GM19043 (cell line): ENCODE data around the gene ZNF385C.
A peak's percentile ranks its signal among the peaks of the same experiment; 100 is the strongest.
"Not testable (repeated sequence)": the region's sequence is repeated elsewhere in the genome, so short reads cannot be mapped to it uniquely, and the experiment has no call there.

Experiments used
- ATAC-seq: cut with Tn5 transposase; IDR thresholded peaks from one replicate; pipeline ENCODE4 v1.9.1; 2021; ENCODE audit warnings: low read depth; ENCODE audit not compliant: unreplicated experiment

Gene ZNF385C, protein sequence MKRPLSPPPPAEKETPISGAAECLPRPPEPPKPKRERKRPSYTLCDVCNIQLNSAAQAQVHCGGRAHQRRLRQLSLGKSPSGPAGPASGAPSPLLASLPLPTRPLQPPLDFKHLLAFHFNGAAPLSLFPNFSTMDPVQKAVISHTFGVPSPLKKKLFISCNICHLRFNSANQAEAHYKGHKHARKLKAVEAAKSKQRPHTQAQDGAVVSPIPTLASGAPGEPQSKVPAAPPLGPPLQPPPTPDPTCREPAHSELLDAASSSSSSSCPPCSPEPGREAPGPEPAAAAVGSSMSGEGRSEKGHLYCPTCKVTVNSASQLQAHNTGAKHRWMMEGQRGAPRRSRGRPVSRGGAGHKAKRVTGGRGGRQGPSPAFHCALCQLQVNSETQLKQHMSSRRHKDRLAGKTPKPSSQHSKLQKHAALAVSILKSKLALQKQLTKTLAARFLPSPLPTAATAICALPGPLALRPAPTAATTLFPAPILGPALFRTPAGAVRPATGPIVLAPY

DNA sequence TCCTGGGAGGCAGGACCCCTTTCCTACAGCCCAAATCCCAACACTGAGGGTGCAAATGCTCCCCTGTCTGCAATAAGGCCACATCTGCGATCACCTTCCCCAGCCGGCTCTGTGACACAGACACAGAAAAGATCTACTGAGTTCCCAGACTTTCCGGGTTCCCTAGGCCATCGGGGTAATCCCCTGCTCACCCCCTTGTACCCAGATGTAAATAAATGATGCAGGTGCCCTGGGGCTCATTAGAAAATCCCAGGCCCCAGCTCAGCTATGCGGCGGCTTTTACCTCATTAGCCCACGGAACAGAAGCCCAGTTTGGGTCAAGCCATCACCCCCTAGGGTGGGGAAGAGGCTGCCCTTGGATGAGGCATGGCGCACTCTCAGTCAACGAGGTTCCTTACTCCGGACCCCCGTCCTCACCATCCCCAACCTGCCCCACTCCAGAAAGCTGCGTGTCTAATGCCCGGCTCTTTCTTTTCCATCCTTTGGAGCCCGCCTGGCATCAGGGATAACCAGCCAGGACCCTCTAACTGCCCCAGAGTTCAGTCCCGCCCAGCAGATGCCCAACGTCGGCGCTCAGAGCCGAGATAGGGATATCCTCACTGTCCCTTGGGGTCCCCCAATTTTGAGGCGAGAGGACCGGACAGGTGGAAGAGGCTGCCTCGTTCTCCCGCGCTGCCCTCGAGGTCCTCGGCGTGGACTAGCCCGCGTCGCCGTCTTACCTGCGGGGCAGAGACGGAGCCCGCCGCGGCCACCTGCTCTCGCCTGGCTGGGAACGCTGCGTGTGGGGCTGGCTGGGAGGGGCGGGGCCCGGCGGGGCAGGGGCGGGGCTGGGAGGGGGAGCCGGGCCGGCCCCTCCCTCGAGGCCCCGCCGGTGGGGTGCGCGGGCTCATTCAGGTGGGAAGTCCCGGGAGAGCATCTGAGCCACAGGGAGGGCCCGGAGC is at the start of gene ZNF385C:
Gene ZNF385C, minus strand, starts transcription at position 783 of the 941 bp plus-strand sequence. CDS start 35,417 bp downstream, outside the sequence.
- no peak for ATAC-seq

DNA sequence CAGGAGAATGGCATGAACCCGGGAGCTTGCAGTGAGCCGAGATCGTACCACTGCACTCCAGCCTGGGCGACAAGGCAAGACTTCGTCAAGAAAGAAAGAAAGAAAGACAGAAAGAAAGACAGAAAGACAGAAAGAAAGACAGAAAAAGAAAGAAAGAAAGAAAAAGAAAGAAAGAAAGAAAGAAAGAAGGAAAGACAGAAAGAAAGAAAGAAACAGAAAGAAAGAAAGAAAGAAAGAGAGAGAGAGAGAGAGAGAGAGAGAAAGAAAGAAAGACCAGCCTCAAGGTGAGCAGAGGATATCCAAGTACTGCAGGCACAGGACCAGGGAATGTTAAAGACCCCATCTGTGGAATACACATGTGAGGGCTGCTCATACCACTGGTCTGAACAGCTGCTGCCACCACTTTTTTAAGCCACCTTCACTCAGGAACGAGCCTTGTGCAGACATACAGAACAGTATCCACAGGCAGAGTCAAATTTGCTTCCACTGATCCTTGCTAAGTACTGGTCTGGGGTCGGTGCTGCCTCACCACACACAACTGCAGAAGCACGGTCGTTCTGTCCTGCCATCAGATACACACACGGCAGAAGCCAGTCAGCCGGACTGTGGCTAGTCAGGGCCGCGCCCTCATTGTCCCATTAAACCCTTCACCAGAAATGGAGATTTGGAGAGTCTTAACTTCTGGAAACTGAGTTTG is 48.8 kb upstream of the ZNF385C start:
- ATAC-seq, result no peak

- ATAC-seq, result not testable (repeated sequence)
Measured at GRCh38 chr17:42143138-42143537, 44.9 kb upstream of the ZNF385C start.

GRCh38 chr17:42142371-42142896 is 44.2 kb upstream of the ZNF385C start:
- ATAC-seq, result no peak

DNA sequence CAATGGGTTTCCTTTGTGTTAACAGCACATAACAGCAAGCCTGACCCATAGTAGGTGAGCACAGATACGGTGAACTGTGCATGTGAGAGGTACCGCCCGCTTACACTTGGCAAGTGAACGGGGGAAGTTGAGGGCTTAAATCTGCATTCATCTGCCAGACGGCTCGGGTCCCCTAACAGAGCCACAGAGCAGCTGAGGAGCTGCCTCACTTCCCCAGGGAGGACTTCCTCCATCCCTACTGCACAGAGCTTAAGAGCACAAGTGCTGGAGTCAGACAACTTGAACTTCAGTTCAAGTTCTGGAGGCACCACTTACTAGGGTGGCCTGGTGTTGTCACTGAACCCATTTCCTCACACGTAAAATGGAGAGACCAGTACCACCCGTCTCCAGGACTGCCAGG is 43.1 kb upstream of the ZNF385C start:
- no peak for ATAC-seq

DNA sequence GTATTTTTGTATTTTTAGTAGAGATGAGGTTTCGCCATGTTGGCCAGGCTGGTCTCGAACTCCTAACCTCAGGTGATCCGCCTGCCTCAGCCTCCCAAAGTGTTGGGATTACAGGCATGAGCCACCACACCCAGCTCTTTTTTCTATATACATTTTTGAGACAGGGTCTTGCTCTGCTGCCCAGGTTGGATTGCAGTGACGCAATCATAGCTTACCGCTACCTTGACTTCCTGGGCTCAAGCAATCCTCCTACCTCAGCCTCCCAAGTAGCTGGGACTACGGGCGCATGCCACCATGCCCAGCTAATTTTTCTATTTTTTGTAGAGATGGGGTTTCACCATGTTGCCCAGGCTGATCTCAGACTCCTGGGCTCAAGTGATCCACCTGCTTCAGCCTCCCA is 42.4 kb upstream of the ZNF385C start:
- ATAC-seq, result not testable (repeated sequence)

- no peak for ATAC-seq
Measured at GRCh38 chr17:42138749-42139492, 40.6 kb upstream of the ZNF385C start.

GRCh38 chr17:42136654-42137051 is 38.4 kb upstream of the ZNF385C start:
- no peak for ATAC-seq

GRCh38 chr17:42135664-42136653 is 37.7 kb upstream of the ZNF385C start:
- ATAC-seq, result no peak

DNA sequence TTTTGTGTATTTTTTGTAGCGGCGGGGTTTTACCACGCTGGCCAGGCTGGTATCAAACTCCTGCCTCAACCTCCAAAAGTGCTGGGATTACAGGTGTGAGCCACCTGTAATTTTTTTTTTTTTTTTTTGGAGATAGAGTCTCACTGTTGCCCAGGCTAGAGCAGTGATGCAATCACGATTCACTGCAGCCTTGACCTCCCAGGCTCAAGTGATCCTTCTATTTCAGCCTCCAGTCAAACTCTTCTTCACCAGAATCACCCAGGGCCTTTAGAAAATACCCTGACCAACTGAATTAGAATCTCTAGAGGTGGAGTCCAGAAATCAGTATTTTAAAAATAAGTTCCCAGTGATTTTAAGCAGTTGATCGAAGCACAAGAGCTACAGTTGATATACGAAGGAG is 36.9 kb upstream of the ZNF385C start:
- ATAC-seq, result no peak

DNA sequence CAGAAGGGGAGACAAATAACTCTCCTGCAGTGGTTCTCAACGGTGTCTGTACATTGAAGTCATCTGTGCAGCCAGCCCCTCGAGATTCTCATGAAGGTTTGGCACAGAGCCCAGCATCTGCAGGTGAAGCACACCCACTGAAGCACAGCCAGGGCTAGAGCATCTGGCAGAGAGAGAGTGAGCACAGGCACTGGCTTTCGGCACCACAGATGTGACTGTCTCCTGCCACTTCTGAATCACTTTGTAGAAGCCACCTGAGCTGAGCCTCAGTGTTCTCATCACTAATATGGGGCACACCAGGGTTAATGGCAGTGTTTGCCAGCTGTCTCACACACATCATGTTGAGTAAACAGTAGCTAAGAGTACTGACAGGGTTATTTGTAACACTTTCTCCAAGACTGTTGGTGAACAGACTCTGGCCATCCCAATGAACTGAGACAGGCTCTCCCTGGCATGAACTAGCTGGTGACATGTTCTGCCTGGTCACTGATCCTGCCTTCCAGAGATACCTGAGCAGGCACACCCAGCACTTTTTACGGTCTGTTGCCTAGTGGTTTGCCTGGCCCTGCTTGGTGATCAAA is 35.3 kb upstream of the ZNF385C start:
- ATAC-seq, result peak; percentile 64

DNA sequence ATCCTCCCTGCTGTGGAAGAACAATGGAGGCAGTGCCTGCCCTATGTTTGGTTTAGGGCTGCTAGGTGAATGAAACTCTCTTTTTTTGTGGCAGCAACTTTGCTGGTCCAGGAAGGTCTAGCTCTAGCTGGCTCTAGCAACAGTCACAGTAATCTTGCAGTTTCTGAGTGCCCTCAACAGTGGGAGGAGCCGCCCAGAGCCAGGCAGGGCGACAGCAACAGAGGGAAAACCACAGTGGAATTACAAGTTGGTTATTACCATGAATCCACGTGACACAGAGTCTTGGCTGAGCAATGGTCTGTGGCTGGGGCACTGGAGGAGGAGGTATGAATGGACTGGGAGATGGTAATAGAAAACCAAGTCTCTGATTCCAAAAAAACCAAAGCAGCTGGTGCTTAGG is 34.7 kb upstream of the ZNF385C start:
- peak; percentile 18 for ATAC-seq

DNA sequence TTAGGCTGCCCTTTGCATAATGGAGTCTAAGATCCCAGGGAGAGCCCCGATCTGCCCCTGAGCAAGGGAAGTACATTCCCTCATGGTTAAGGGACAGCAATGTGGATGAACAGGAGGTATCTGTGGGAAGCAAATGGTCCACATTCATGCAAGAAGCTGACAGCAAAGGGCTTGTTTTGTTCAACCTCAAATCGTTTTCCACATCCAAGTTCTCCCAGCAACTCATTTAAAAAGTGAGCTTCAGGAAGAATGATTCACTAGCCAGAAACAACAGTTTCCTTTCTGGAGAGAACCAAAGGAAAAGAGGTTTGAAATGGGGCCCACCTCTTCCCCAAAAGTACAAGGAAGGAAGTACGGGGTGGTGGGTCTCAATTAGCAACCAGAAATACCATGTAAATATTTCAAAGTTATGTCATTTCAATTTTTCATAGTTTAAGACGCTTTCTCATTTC is 33.7 kb upstream of the ZNF385C start:
- ATAC-seq, result no peak

GRCh38 chr17:42131232-42131631 is 33.0 kb upstream of the ZNF385C start:
- ATAC-seq, result no peak

GRCh38 chr17:42130310-42130936 is 32.1 kb upstream of the ZNF385C start:
- no peak for ATAC-seq

- no peak for ATAC-seq
Measured at GRCh38 chr17:42129109-42129837, 31.0 kb upstream of the ZNF385C start.

GRCh38 chr17:42127414-42127813 is 29.1 kb upstream of the ZNF385C start:
- no peak for ATAC-seq
